KG1 (cell line): ENCODE data around the gene KTI12.
"Not testable (repeated sequence)": the region's sequence is repeated elsewhere in the genome, so short reads cannot be mapped to it uniquely, and the experiment has no call there.

Experiments used
- DNase-seq: peaks from one replicate; lab custom pipeline; 2025; lab: John Stamatoyannopoulos, UW

KTI12 gene

GRCh38 chr1:52033190-52034049, at the start of gene KTI12:
Gene KTI12, minus strand, starts transcription at chr1:52033810. Its CDS starts 49 bp downstream, at chr1:52033761.
- peak; percentile 84 for DNase-seq

- DNase-seq = no peak
Observed at GRCh38 chr1:52080014-52080415, 46.4 kb upstream of the KTI12 start.

DNA sequence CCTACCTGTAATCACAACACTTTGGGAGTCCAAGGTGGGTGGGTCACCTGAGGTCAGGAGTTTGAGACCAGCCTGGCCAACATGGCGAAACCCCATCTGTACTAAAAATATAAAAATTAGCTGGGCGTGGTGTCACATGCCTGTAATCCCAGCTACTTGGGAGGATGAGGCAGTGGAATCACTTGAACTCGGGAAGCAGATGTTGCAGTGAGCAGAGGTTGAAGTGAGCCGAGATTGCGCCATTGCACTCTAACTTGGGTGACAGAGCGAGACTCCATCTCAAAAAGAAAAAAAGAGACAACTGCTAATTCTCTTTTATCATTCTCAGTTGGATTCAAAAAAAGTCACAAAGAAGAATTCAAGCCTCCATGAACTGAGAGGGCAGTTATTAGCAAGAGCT, 43.7 kb upstream of the KTI12 start:
- DNase-seq = not testable (repeated sequence)

GRCh38 chr1:52072291-52072690, 38.7 kb upstream of the KTI12 start:
- no peak for DNase-seq

DNA sequence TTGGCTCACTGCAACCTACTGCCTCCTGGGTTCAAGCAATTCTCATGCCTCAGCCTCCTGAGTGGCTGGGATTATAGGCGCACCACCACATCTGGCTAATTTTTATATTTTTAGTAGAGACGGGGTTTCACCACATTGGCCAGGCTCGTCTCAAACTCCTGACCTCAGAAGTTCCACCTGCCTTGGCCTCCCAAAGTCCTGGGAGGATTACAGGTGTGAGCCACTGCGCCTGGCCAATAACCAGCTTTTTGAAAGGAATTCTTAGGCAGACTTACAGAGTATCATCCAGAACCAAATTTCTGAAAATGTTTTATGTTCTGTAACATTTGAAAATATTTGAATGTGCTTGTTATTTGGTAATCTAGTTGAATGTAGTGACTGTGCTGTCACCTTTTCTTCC, 37.1 kb upstream of the KTI12 start:
- no peak for DNase-seq

DNA sequence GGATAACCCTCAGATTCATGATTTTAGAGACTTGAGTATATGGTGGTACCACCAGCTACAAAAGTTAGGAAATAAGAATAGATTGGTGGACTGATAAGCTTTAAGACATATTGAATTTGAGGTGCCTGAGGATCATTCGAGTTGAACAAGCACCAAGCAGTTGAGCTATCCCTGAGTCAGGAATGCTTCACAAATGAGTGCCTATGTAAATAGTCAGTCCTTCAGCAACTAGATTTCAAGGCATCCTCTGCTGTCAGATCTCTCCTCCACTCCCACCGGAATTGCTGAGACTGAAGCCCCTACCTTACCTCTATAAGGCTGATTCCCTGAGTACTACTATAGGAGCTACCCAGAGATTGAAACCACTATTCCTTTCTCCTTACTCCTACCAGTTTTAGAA, 29.6 kb upstream of the KTI12 start:
- no peak for DNase-seq

- DNase-seq = no peak
Observed at GRCh38 chr1:52060822-52061221, 27.2 kb upstream of the KTI12 start.

GRCh38 chr1:52059888-52060287, 26.3 kb upstream of the KTI12 start:
- no peak for DNase-seq

DNA sequence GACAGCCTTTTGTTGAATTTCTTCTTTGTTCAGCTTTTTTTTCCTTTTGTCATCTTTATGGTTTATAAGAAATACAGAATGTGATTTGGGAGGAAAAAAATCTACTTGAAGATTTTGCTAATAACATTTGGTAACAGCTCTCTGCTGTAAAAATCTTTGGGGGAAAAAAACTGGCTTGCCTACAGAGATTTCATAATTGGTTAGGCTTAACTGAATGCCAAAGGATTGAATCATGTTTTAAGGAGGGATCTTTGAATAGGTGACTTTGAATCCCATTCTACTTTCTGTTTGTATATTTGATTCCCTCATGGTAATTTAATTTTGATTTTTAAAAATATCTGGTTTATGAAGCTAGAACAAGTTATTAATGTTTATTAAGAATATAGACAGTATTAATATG, 25.7 kb upstream of the KTI12 start:
- DNase-seq = no peak

GRCh38 chr1:52057876-52058415, 24.3 kb upstream of the KTI12 start:
- DNase-seq = no peak

DNA sequence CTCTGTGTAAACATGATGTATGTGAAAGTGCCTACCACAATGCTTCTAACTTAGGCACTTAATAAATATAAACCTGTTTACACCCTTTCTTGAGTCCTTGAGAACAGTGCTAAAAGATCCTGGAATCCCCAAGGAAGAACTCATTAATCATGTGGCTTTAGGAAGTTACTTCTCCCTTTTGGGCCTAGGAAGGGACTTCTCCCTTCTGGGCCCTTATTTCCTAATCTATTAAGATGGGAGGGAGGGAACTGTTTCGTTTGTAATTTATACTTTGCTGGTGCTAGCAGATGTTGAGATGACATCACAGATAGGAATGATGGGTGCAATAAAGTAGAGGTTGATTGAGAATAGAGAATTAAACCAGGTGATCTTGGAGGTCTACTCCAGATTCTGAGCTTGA, 23.6 kb upstream of the KTI12 start:
- no peak for DNase-seq

DNA sequence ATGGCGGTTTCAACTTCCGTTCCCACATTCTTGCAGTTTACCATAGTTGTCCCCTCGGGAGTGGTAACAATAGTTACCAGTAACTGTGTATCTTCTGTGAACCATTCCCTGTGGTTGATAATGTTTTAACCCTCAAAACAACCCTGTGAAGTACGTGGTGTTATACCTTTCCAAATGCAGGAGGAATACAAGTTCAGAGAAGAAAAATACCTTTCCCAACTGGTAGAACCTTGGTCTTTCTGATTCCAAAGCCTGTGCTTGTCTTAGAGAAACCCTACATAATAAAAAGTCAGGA, 23.3 kb upstream of the KTI12 start:
- peak; percentile 41 for DNase-seq

- peak; percentile 86 for DNase-seq
Observed at GRCh38 chr1:52056163-52056936, 22.7 kb upstream of the KTI12 start, which contains the start of gene BTF3L4. Gene BTF3L4, plus strand, starts transcription at chr1:52056295. Its CDS starts 3,553 bp downstream, at chr1:52059848.

GRCh38 chr1:52055866-52056162, 22.2 kb upstream of the KTI12 start:
- no peak for DNase-seq

GRCh38 chr1:52055066-52055865, 21.7 kb upstream of the KTI12 start, which contains the start of gene TXNDC12:
Gene TXNDC12, minus strand, starts transcription at chr1:52055191. Its CDS starts 95 bp downstream, at chr1:52055096.
- peak; percentile 49 for DNase-seq

GRCh38 chr1:52054496-52055065, 21.0 kb upstream of the KTI12 start:
- no peak for DNase-seq

- DNase-seq = no peak
Observed at GRCh38 chr1:52053862-52054261, 20.3 kb upstream of the KTI12 start.

GRCh38 chr1:52049337-52049736, 15.7 kb upstream of the KTI12 start:
- DNase-seq = not testable (repeated sequence)

- not testable (repeated sequence) for DNase-seq
Observed at GRCh38 chr1:52045666-52046195, 12.1 kb upstream of the KTI12 start.

DNA sequence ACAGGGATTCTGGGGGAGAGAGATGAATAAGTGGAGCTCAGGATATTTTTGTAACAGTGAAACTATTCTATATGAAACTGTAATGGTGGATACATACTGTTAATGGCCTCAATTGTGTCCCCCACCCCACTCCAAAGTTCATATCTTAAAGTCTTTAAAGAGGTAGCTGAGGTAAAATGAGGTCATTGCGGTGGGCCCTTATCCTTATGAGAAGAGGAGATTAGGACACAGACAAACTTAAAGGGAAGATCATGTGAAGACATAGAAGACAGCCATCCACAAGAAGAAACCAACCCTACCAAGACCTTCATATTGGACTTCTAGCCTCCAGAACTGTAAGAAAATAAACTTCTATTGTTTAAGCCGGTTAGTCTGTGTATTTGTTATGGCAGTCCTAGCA, 11.6 kb upstream of the KTI12 start:
- DNase-seq = no peak

GRCh38 chr1:52041551-52042185, 8.1 kb upstream of the KTI12 start:
- DNase-seq = no peak
